NCI-H748 treated with DMSO at 0.1 percent for 48 hours (cell line): ENCODE data around the gene CCNJL.
"Not testable (repeated sequence)": the region's sequence is repeated elsewhere in the genome, so short reads cannot be mapped to it uniquely, and the experiment has no call there.

Source experiments
- DNase-seq: peaks from one replicate; lab custom pipeline; 2025; lab: John Stamatoyannopoulos, UW

CCNJL gene

GRCh38 chr5:160260881-160261815 is 51.2 kb downstream of the CCNJL start:
- no peak for DNase-seq

GRCh38 chr5:160260006-160260775 is 52.2 kb downstream of the CCNJL start:
- no peak for DNase-seq

- no peak for DNase-seq
These were observed 53.0 kb downstream of the CCNJL start for GRCh38 chr5:160259341-160259740.

GRCh38 chr5:160254706-160255105 is 57.7 kb downstream of the CCNJL start:
- no peak for DNase-seq

- DNase-seq, result no peak
These were observed 58.9 kb downstream of the CCNJL start for GRCh38 chr5:160253441-160253840.

- DNase-seq, result no peak
These were observed 59.4 kb downstream of the CCNJL start for GRCh38 chr5:160252916-160253315.

- DNase-seq, result no peak
These were observed 60.8 kb downstream of the CCNJL start for GRCh38 chr5:160251406-160252155.

- no peak for DNase-seq
These were observed 61.5 kb downstream of the CCNJL start for GRCh38 chr5:160250826-160251225.

GRCh38 chr5:160250226-160250625 is 62.1 kb downstream of the CCNJL start:
- DNase-seq, result no peak

GRCh38 chr5:160249570-160249969 is 62.8 kb downstream of the CCNJL start:
- DNase-seq, result not testable (repeated sequence)

GRCh38 chr5:160245506-160246086 is 66.8 kb downstream of the CCNJL start:
- no peak for DNase-seq

- DNase-seq, result no peak
These were observed 70.2 kb downstream of the CCNJL start for GRCh38 chr5:160242145-160242544.

- DNase-seq, result no peak
These were observed 72.0 kb downstream of the CCNJL start for GRCh38 chr5:160240350-160240749.

- DNase-seq, result no peak
These were observed 74.7 kb downstream of the CCNJL start for GRCh38 chr5:160237571-160238093.

GRCh38 chr5:160235731-160236130 is 76.6 kb downstream of the CCNJL start:
- DNase-seq, result no peak

- DNase-seq, result no peak
These were observed 79.1 kb downstream of the CCNJL start for GRCh38 chr5:160233215-160233614.

- no peak for DNase-seq
These were observed 80.5 kb downstream of the CCNJL start for GRCh38 chr5:160231783-160232342.

GRCh38 chr5:160230686-160231527 is 81.5 kb downstream of the CCNJL start:
- no peak for DNase-seq

- no peak for DNase-seq
These were observed 83.1 kb downstream of the CCNJL start, which contains the start of gene FABP6 for GRCh38 chr5:160229190-160229742. FABP6 (plus strand) TSS chr5:160229506; CDS start chr5:160229558, 52 bp downstream.

- no peak for DNase-seq
These were observed 85.4 kb downstream of the CCNJL start for GRCh38 chr5:160227012-160227411.
